Activated naive CD8-positive, alpha-beta T cell treated with anti-CD3 and anti-CD28 coated beads for 36 hours (primary cell): ENCODE data around the gene ENTHD1. TPM values are rescaled to one million over a fixed set of nuclear protein-coding genes. Genes with fewer than 3 reads are reported as not detected.
"Not testable (repeated sequence)": the region's sequence is repeated elsewhere in the genome, so short reads cannot be mapped to it uniquely, and the experiment has no call there.

Source experiments
- DNase-seq: peaks from one replicate; pipeline ENCODE4 v3.0.0; 2021
- H3K27ac Mint-ChIP-seq: one replicate; pipeline ENCODE4 v1.8.0; 2022; ENCODE audit warnings: mild to moderate bottlenecking, moderate library complexity, mixed read lengths
- H3K27me3 Mint-ChIP-seq: one replicate; pipeline ENCODE4 v1.8.0; 2022; ENCODE audit warnings: mild to moderate bottlenecking, mixed read lengths
- H3K36me3 Mint-ChIP-seq: one replicate; pipeline ENCODE4 v1.8.0; 2021; ENCODE audit warnings: mild to moderate bottlenecking, mixed read lengths
- H3K4me1 Mint-ChIP-seq: one replicate; pipeline ENCODE4 v1.8.0; 2021; ENCODE audit warnings: mixed read lengths
- H3K4me3 Mint-ChIP-seq: one replicate; pipeline ENCODE4 v1.8.0; 2022; ENCODE audit warnings: mild to moderate bottlenecking, moderate library complexity, mixed read lengths
- H3K9me3 Mint-ChIP-seq: one replicate; pipeline ENCODE4 v1.8.0; 2022; ENCODE audit warnings: mixed read lengths
- total RNA-seq, 2 experiments: library from RNA; stranded (reverse); gene quantifications; one replicate each; pipeline ENCODE4 v1.2.3, GENCODE V29; 2021

Gene ENTHD1
- total RNA-seq, 2 experiments from 2014 or later: 0.20 to 0.39 TPM

DNA sequence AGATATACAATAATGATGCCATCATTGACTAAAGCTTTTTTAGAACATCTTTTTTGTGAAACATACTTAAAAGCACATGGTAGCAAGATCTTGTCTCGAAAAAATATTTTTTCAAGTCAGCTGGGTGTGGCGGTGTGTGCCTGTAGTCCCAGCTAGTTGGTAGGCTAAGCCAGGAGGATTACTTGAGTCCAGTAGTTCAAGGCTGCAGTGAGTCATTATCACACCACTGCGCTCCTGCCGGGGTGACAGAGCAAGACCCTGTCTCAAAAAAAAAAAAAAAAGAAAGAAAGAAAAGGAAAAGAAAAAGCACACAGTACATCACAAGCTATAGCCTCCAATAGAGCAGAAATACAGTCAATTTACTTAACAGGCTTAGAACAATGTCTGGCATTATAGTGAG, 37.0 kb downstream of the ENTHD1 start:
- peaks cover 6% of the 10 kb centered on the region for H3K27me3 Mint-ChIP-seq
- no peak overlapping the region for H3K4me3 Mint-ChIP-seq
- no peak overlapping the region for H3K27ac Mint-ChIP-seq
- no peaks in the 10 kb centered on the region for H3K36me3 Mint-ChIP-seq
- H3K4me1 Mint-ChIP-seq: peaks cover 19% of the 10 kb centered on the region
- H3K9me3 Mint-ChIP-seq: no peaks in the 10 kb centered on the region
- no peak for DNase-seq

DNA sequence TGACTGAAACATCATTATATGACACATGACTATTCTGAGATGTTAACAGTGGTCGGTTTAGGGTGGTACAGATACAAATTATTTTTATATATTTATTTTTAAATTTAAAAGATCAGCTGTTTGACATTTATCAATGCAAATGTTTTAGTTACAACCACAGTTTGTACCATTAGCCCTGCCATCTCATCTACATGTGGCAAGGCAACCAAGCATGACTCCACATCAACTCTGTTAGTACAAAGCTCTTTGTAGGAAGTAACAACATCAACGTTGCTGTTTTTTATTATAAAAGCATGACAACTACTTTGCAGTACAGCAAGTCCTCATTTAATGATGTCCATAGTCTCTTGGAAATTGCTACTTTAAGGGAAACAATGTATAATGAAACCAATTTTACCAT, 40.8 kb downstream of the ENTHD1 start:
- no peak overlapping the region for H3K4me3 Mint-ChIP-seq
- H3K4me1 Mint-ChIP-seq: no peaks in the 10 kb centered on the region
- peaks cover 10% of the 10 kb centered on the region for H3K27me3 Mint-ChIP-seq
- no peak for DNase-seq
- no peak overlapping the region for H3K27ac Mint-ChIP-seq
- no peaks in the 10 kb centered on the region for H3K36me3 Mint-ChIP-seq
- H3K9me3 Mint-ChIP-seq: no peaks in the 10 kb centered on the region

DNA sequence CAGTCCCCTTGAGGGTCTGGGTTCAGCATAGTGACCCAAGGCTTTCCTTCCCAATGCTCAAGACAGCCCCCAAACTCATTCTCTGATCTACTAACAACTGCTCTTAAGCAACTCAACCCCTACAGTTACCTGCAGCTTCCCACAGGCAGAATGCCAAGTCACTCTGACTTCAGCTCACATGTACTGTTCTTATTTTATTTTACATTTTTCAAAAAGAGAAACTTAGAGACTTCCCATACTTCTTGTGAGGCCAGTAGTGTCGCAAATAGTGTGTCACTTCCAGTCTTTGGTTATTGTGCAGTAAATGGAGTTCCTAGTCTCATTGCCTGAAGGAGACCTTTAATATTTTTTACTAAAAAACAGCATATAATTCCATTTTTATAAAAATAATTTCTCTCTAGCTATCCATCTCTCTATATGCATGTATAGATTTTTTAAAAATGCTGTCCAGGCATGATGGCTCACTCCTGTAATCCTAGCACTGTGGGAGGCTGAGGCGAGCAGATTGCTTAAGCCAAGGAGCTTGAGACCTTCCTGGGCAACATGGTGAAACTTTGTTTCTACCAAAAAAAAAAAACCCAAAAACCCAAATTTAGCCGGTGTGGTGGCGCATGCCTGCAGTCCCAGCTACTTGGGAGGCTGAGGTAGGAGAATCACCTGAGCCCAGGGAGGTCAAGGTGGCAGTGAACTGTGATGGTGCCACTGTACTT, 41.8 kb downstream of the ENTHD1 start:
- Mint-ChIP-seq H3K27me3 (peaks cover 10% of the 10 kb centered on the region), H3K4me3 (no peak overlapping the region), H3K9me3 (no peaks in the 10 kb centered on the region), H3K4me1 (no peaks in the 10 kb centered on the region), H3K27ac (no peak overlapping the region), H3K36me3 (no peaks in the 10 kb centered on the region)
- DNase-seq: no peak

DNA sequence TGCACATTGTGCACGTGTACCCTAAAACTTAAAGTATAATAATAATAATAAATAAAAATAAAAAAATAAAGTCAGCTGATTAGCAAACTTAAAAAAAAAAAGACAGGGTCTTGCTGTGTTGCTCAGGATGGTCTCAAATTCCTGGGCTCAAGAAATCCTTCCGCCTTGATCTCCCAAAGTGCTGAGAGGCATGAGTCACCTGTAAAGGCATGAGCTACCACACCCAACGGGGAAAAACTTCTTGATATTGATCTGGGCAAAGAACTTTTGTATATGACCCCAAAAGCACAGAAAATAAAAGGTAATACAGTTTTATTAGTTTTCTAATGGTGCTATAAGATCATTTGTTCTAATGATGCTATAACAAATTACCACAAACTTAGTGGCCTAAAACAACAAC, 46.1 kb downstream of the ENTHD1 start:
- Mint-ChIP-seq H3K4me3 (no peak overlapping the region), H3K9me3 (no peaks in the 10 kb centered on the region), H3K4me1 (no peaks in the 10 kb centered on the region), H3K27ac (no peak overlapping the region), H3K27me3 (peaks cover 5% of the 10 kb centered on the region), H3K36me3 (no peaks in the 10 kb centered on the region)
- no peak for DNase-seq

DNA sequence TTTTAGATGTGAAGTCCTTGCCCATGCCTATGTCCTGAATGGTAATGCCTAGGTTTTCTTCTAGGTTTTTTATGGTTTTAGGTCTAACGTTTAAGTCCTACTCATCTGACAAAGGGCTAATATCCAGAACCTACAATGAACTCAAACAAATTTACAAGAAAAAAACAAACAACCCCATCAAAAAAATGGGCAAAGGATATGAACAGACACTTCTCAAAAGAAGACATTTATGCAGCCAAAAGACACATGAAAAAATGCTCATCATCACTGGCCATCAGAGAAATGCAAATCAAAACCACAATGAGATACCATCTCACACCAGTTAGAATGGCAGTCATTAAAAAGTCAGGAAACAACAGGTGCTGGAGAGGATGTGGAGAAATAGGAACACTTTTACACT, 47.0 kb downstream of the ENTHD1 start:
- DNase-seq, H3K4me1 Mint-ChIP-seq, H3K9me3 Mint-ChIP-seq, H3K36me3 Mint-ChIP-seq, H3K27ac Mint-ChIP-seq, H3K27me3 Mint-ChIP-seq, H3K4me3 Mint-ChIP-seq: not testable (repeated sequence)

DNA sequence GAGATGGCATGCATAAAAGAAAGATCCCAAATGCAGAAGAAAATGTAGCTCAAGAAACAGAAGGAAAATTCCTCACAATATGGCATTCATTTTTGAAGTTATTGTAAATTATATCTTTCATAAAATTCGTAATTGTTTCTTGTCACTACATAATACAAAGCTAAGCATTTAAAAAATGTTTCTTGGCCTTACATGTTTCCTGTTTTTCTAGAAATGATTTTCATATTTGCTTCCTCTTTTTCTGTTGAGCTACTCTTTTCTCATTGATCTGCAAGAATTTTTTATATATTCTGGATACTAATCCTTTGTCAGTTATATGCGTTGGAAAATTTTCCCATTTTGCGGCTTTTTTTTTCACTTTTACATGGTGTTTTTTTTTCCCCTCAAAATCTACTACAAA, 48.0 kb downstream of the ENTHD1 start:
- H3K36me3 Mint-ChIP-seq: peaks cover 1% of the 10 kb centered on the region
- no peak for DNase-seq
- no peak overlapping the region for H3K27ac Mint-ChIP-seq
- no peaks in the 10 kb centered on the region for H3K27me3 Mint-ChIP-seq
- no peak overlapping the region for H3K4me3 Mint-ChIP-seq
- no peaks in the 10 kb centered on the region for H3K9me3 Mint-ChIP-seq
- H3K4me1 Mint-ChIP-seq: no peaks in the 10 kb centered on the region

DNA sequence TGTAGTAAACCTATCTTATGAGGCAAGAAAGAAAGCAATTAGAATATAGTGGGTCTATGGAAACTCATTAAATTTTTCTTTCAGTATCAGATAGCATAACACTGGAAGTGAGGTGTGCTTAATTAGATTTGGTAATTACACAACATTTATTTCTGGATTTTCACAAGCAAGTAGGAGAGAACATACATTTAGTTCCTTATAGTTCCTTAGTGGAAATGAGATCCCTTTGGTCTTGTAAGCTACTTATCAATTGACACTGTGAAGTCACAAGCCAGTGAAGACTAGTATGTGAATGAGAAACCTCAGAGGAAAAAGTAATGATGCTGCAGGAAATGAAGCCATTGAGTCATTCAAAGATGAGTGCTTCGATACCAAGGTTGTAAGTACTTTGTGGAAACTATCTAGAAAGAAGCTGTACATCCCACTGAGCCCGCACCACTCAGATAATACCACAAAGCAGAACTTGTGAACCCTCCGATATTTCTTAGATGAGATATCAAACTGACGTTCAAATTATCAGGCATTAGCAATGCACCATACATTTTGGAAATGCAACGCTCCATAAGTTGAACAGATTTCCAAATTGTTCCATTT, 53.5 kb downstream of the ENTHD1 start:
- DNase-seq: peak; percentile 38
- peak overlapping the region; percentile 79 for H3K27ac Mint-ChIP-seq
- H3K27me3 Mint-ChIP-seq: peaks cover 3% of the 10 kb centered on the region
- no peak overlapping the region for H3K4me3 Mint-ChIP-seq
- H3K4me1 Mint-ChIP-seq: peaks cover 14% of the 10 kb centered on the region
- H3K9me3 Mint-ChIP-seq: no peaks in the 10 kb centered on the region
- peaks cover 3% of the 10 kb centered on the region for H3K36me3 Mint-ChIP-seq

DNA sequence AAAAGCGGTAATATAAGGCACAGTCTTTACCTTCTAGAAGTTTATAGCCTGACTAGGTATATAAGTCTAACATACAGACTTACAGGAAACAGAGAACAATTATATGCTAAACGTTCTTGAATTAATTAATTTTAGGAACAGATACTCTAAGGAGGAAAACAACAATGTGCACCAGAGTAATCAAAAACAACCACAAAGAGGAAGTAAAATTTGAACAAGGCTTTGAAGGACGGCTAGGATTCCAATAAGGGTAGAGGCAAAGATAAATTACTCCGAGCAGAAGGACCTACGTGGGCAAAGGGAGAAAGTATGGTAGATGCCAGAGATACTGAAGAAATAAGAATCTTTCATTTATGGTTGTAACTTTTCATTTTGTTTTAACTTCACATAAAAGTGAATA, 54.4 kb downstream of the ENTHD1 start:
- peaks cover 9% of the 10 kb centered on the region for H3K27me3 Mint-ChIP-seq
- H3K36me3 Mint-ChIP-seq: peaks cover 3% of the 10 kb centered on the region
- H3K9me3 Mint-ChIP-seq: no peaks in the 10 kb centered on the region
- H3K4me1 Mint-ChIP-seq: peaks cover 14% of the 10 kb centered on the region
- no peak overlapping the region for H3K4me3 Mint-ChIP-seq
- no peak for DNase-seq
- H3K27ac Mint-ChIP-seq: peak overlapping the region; percentile 79

DNA sequence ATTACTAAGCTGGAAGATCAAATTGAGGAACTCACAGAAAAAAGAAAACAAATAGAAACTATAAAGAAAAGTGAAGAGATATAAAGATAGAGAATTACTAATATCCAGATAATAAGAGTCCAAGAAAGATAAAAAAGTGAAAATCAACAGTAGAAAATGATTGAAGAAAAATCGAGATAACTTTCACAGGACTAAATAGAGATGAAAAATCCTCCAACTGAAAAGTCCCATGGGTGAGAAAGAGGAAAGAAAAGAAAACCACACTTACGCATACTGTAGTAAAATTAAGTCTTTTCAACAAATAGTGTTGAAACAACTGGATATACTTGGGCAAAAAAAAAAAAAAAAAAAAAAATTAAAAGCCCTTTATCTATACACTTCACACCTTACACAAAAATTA, 60.0 kb downstream of the ENTHD1 start:
- no peaks in the 10 kb centered on the region for H3K9me3 Mint-ChIP-seq
- H3K4me1 Mint-ChIP-seq: peaks cover 16% of the 10 kb centered on the region
- H3K4me3 Mint-ChIP-seq: no peak overlapping the region
- peaks cover 32% of the 10 kb centered on the region for H3K27me3 Mint-ChIP-seq
- no peak overlapping the region for H3K27ac Mint-ChIP-seq
- peaks cover 2% of the 10 kb centered on the region for H3K36me3 Mint-ChIP-seq
- DNase-seq: no peak

DNA sequence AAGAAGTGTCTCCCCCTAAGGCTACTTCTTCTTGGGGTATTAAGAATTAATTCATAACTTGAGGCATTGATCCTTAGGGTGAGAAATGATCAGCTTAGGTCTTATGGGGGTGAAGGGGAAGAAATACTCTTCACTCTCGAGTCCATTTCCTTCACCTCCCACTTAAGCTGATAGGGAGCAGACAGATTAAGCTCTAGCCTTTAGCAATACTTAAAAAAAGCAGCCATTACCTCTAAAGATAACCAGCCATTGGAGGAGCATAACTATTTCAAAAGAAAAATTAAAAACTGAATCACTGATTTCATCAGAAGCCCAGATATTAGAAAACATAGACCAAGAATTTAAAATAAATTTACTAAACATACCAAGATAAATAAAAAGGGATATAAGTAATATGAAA, 60.5 kb downstream of the ENTHD1 start:
- Mint-ChIP-seq H3K27me3 (peaks cover 32% of the 10 kb centered on the region), H3K27ac (no peak overlapping the region), H3K4me1 (peaks cover 16% of the 10 kb centered on the region), H3K36me3 (peaks cover 2% of the 10 kb centered on the region), H3K9me3 (no peaks in the 10 kb centered on the region), H3K4me3 (no peak overlapping the region)
- DNase-seq: no peak

DNA sequence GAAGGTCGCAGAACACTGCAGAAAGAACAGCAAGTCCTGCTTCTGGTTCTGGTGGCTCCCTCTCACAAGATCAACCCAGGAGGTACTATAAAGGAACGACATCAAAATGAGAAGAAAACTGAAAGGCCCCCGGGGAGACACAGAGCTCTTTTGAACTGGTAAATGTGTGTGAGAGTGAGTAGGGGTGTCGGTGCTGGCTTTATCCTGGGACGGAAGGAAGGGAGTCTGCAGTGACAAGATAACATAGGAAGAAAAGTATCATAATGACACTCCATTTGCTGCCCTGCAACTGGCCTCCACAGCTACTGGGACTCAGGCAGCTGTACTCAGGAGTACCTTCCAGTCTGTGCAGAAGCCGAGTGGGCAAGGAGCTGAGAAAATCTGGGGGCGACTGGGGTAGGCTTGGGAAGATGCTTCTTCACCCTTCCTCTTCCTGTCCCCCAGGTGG, 60.9 kb downstream of the ENTHD1 start:
- H3K9me3 Mint-ChIP-seq: no peaks in the 10 kb centered on the region
- H3K4me3 Mint-ChIP-seq: peak overlapping the region; percentile 9
- H3K27ac Mint-ChIP-seq: peak overlapping the region; percentile 62
- peaks cover 2% of the 10 kb centered on the region for H3K36me3 Mint-ChIP-seq
- H3K4me1 Mint-ChIP-seq: peaks cover 16% of the 10 kb centered on the region
- no peak for DNase-seq
- H3K27me3 Mint-ChIP-seq: peaks cover 32% of the 10 kb centered on the region

DNA sequence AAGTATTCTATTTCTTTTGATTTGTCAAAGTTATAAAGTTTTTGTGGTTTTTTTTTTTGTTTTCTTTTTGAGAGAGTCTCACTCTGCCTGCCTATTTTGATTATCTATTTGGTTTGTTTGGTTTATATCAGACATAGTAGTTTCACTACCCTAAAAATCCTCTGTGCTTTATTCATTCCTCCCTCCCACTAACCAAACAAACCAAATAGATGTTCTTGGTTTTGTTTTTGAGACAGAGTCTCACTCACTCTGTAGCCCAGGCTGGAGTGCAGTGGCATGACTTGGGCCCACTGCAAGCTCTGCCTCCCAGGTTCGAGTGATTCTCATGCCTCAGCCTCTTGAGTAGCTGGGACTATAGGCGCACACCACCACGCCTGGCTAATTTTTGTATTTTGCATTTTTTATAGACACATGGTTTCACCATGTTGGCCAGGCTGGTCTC, 67.9 kb downstream of the ENTHD1 start:
- H3K36me3 Mint-ChIP-seq: no peaks in the 10 kb centered on the region
- no peak overlapping the region for H3K27ac Mint-ChIP-seq
- peaks cover 7% of the 10 kb centered on the region for H3K27me3 Mint-ChIP-seq
- no peak overlapping the region for H3K4me3 Mint-ChIP-seq
- no peak for DNase-seq
- no peaks in the 10 kb centered on the region for H3K9me3 Mint-ChIP-seq
- peaks cover 2% of the 10 kb centered on the region for H3K4me1 Mint-ChIP-seq

DNA sequence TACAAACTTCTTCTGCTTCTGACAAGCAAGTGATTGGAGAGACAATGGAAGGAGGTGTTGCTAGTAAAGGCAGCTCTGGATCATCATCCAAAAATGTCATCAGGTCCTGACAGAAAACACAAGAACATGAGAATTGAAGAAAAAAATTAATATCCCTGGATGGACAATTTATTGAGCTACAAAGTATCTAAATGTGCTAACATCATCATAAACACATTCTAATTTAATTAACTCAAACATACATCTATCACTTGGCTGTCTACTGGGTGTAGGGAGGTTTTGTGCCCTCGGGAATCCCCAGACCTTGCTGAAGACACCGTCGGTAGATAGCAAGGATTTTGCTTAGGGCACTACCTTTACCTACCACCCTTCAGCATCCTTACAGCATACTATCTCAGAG, 72.6 kb downstream of the ENTHD1 start:
- Mint-ChIP-seq H3K36me3 (no peaks in the 10 kb centered on the region), H3K4me1 (peaks cover under 1% of the 10 kb centered on the region), H3K27ac (no peak overlapping the region), H3K9me3 (no peaks in the 10 kb centered on the region), H3K4me3 (no peak overlapping the region), H3K27me3 (no peaks in the 10 kb centered on the region)
- DNase-seq: no peak

DNA sequence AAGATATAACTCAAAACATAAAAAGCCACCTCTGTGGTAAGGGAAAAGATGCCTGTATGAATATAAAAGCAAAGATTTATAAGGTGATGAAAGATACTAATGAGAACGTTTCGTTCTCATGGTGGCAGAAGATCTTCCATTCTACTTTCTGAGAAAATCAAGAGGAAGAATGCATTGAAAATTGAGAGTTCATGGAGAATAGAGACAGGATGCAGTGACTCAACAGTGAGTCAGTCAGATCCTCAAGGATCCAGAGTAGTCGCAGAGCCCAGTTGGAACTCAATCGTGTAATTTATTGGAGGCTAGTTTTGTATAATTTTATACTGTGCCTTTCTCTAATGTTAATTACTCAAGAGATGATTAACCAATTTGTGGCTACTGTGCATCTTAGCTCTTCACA, 73.3 kb downstream of the ENTHD1 start:
- no peaks in the 10 kb centered on the region for H3K9me3 Mint-ChIP-seq
- H3K27me3 Mint-ChIP-seq: no peaks in the 10 kb centered on the region
- no peaks in the 10 kb centered on the region for H3K36me3 Mint-ChIP-seq
- H3K27ac Mint-ChIP-seq: no peak overlapping the region
- no peaks in the 10 kb centered on the region for H3K4me1 Mint-ChIP-seq
- no peak for DNase-seq
- H3K4me3 Mint-ChIP-seq: no peak overlapping the region

DNA sequence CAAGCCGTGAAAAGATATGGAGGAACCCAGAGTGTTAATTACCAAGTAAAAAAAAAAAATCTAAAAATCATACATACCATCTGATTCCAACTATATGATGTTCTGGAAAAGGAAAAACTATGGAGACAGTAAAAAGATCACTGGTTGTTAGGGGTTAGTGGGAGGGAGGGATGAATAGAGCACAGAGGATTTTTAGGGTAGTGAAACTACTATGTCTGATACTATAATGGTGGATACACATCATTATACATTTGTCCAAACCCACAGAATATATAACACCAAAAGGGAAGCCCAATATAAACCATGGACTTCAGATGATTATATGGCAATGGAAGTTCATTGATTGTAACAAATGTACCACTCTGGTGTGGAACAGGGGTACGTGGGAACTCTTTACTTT, 74.1 kb downstream of the ENTHD1 start:
- Mint-ChIP-seq H3K4me1 (no peaks in the 10 kb centered on the region), H3K27ac (no peak overlapping the region), H3K27me3 (no peaks in the 10 kb centered on the region), H3K9me3 (no peaks in the 10 kb centered on the region), H3K36me3 (no peaks in the 10 kb centered on the region), H3K4me3 (no peak overlapping the region)
- no peak for DNase-seq

DNA sequence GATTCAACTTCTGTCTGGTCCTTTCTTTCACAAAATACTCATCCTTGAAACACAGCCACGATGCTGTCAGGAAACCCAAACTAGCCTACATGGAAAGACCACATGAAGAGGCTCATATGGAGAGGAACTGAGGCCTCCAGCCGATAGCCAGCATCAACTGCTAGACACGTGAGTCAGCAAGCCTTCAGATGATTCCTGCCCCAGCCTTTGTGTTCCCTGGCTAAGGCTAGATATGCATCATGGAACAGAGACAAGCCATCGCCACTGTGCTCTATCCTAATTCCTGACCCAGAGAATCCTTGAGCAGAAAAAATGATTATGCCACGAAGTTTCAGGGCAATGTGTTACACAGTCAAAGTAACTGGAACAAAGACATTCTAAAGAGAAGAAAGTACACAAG, 75.5 kb downstream of the ENTHD1 start:
- no peak for DNase-seq
- no peaks in the 10 kb centered on the region for H3K9me3 Mint-ChIP-seq
- no peak overlapping the region for H3K27ac Mint-ChIP-seq
- H3K4me1 Mint-ChIP-seq: no peaks in the 10 kb centered on the region
- H3K36me3 Mint-ChIP-seq: no peaks in the 10 kb centered on the region
- no peak overlapping the region for H3K4me3 Mint-ChIP-seq
- H3K27me3 Mint-ChIP-seq: peaks cover under 1% of the 10 kb centered on the region
